ENCODE data around the gene PDE6H.

- TF ChIP-seq POLR2A (IDR thresholded peaks at IDR 0.05) (peak in 1 of 4 donors; percentile 27), CTCF (IDR thresholded peaks at IDR 0.05) (no peak)
Measured at GRCh38 chr12:14948672-14949071, 24.2 kb upstream of the PDE6H start.
